Thoracic aorta (tissue), 2 donors: ENCODE data around the gene AGAP5. TPM values are rescaled to one million over a fixed set of nuclear protein-coding genes. Genes with fewer than 3 reads are reported as not detected.
"Not testable (repeated sequence)": the region's sequence is repeated elsewhere in the genome, so short reads cannot be mapped to it uniquely, and the experiment has no call there.

Experiments used
- ATAC-seq: fragments of 150-250 bp; one replicate; pipeline ENCODE4 v1.8.0; 2017; ENCODE audit warnings: low read depth; ENCODE audit not compliant: insufficient number of reproducible peaks, low FRiP score
- DNase-seq: peaks from one replicate; pipeline ENCODE4 v3.0.0-alpha.2; 2020; ENCODE audit warnings: low spot score
- H3K27ac ChIP-seq, 2 donors: fragments of 200-600 bp; sonication (generic); 1 replicate in 1 of 2; 2 replicates in 1 of 2; pipeline ENCODE4 v1.5.1; 2016; ENCODE audit warnings: mild to moderate bottlenecking in 2 of 2, moderate library complexity in 2 of 2
- H3K27me3 ChIP-seq: fragments of 200-600 bp; sonication (generic); replicated peaks from 2 replicates; pipeline ENCODE4 v1.6.0; 2016; ENCODE audit warnings: mild to moderate bottlenecking; ENCODE audit not compliant: insufficient read depth
- H3K36me3 ChIP-seq: fragments of 200-600 bp; sonication (generic); one replicate; pipeline ENCODE4 v1.5.1; 2016
- H3K4me1 ChIP-seq, 2 donors: fragments of 200-600 bp; sonication (generic); 1 replicate in 1 of 2; 2 replicates in 1 of 2; pipeline versions ENCODE4 v1.5.1 to v1.6.0; 2016; ENCODE audit warnings: low read depth in 2 of 2, mild to moderate bottlenecking in 1 of 2; ENCODE audit not compliant: control insufficient read depth in 1 of 2
- H3K4me3 ChIP-seq: fragments of 200-600 bp; sonication (generic); 2 replicates; pipeline ENCODE4 v1.5.1; 2016; ENCODE audit warnings: mild to moderate bottlenecking
- H3K9me3 ChIP-seq: fragments of 200-600 bp; sonication (generic); 2 replicates; pipeline ENCODE4 v1.5.1; 2016
- CTCF ChIP-seq: fragments of 200-600 bp; sonication (generic); IDR thresholded peaks from one replicate; pipeline ENCODE4 v1.5.1; 2019; ENCODE audit warnings: antibody characterized with exemption
- total RNA-seq, 2 donors: library from RNA; depleted of rRNA; stranded (reverse); fragments of >200 nt; gene quantifications; one replicate each; pipeline versions ENCODE4 v1.1.0 to v1.2.3, GENCODE V29; 2016

The AGAP5 gene
- total RNA-seq, 2 donors from 2014 or later = 4.5 to 10.9 TPM

GRCh38 chr10:73742454-73742734, 44.5 kb upstream of the AGAP5 start:
- peaks cover 5% of the 10 kb centered on the region for H3K36me3 ChIP-seq
- no peak overlapping the region for H3K27ac ChIP-seq
- no peak for TF ChIP-seq CTCF
- H3K4me3 ChIP-seq = no peak overlapping the region
- ATAC-seq (no peak), DNase-seq (no peak)
- H3K4me1 ChIP-seq = peaks cover 16 to 34% of the 10 kb centered on the region in 2 donors
- H3K9me3 ChIP-seq = no peaks in the 10 kb centered on the region
- H3K27me3 ChIP-seq = no peaks in the 10 kb centered on the region

- not testable (repeated sequence) for H3K27ac ChIP-seq, H3K27me3 ChIP-seq, DNase-seq, H3K9me3 ChIP-seq, ATAC-seq, H3K4me3 ChIP-seq, H3K36me3 ChIP-seq
- H3K4me1 ChIP-seq = peaks cover 8 to 22% of the 10 kb centered on the region in 2 donors
Observed at GRCh38 chr10:73740501-73741254, 42.8 kb upstream of the AGAP5 start.

GRCh38 chr10:73734796-73735305, 36.9 kb upstream of the AGAP5 start:
- Histone ChIP-seq H3K4me1 (peaks cover 7 to 35% of the 10 kb centered on the region in 2 donors), H3K27me3 (no peaks in the 10 kb centered on the region), H3K4me3 (no peak overlapping the region), H3K9me3 (no peaks in the 10 kb centered on the region), H3K36me3 (peaks cover 14% of the 10 kb centered on the region), H3K27ac (no peak overlapping the region)
- no peak for ATAC-seq
- no peak for TF ChIP-seq CTCF
- DNase-seq = no peak

DNA sequence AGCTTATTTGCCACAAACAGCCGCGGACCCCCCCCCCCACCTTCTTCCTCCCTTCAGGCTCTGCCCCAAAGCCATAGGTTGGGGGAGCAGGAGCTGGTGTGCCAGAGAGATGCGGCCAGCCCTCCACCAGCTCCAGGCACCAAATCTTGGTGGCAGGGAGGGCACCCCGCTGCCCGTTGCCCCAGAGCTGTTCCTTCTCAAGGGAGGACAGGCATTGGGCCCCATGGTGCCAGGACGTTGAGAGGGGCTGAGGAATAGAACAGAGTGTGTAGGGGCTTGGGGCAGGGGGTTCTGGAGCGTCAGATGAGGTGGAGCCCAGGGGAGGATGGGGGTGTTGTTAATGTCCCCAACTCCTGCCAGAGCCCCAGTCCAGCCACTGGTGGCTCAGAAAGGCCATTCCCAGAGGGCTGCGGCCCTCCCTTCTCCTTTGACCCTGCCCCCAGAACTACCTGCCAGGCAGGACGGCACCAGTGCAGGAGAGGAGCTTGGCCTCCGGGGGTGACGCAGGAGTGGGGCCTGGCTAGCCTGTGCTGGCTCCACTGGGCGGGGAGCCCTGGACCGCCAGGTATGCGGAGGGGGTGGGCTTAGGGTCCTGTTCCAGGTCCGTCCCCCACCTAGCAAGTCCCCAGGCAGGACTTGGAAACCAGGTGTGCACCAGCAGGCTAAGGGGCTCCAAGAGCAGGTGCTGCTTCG, 36.3 kb upstream of the AGAP5 start:
- H3K4me1 ChIP-seq = peaks cover 7 to 35% of the 10 kb centered on the region in 2 donors
- H3K9me3 ChIP-seq = no peaks in the 10 kb centered on the region
- TF ChIP-seq CTCF = no peak
- no peaks in the 10 kb centered on the region for H3K27me3 ChIP-seq
- no peak overlapping the region for H3K27ac ChIP-seq
- H3K4me3 ChIP-seq = no peak overlapping the region
- ATAC-seq = no peak
- no peak for DNase-seq
- H3K36me3 ChIP-seq = peaks cover 14% of the 10 kb centered on the region

GRCh38 chr10:73732931-73733623, 35.2 kb upstream of the AGAP5 start:
- no peak overlapping the region for H3K4me3 ChIP-seq
- H3K9me3 ChIP-seq = no peaks in the 10 kb centered on the region
- H3K36me3 ChIP-seq = peaks cover 14% of the 10 kb centered on the region
- no peak overlapping the region for H3K27ac ChIP-seq
- no peak for DNase-seq
- no peaks in the 10 kb centered on the region for H3K27me3 ChIP-seq
- ATAC-seq = no peak
- TF ChIP-seq CTCF = no peak
- H3K4me1 ChIP-seq = peaks cover 13 to 35% of the 10 kb centered on the region in 2 donors
